ENCODE data around the gene DDX6.

Gene DDX6

DNA sequence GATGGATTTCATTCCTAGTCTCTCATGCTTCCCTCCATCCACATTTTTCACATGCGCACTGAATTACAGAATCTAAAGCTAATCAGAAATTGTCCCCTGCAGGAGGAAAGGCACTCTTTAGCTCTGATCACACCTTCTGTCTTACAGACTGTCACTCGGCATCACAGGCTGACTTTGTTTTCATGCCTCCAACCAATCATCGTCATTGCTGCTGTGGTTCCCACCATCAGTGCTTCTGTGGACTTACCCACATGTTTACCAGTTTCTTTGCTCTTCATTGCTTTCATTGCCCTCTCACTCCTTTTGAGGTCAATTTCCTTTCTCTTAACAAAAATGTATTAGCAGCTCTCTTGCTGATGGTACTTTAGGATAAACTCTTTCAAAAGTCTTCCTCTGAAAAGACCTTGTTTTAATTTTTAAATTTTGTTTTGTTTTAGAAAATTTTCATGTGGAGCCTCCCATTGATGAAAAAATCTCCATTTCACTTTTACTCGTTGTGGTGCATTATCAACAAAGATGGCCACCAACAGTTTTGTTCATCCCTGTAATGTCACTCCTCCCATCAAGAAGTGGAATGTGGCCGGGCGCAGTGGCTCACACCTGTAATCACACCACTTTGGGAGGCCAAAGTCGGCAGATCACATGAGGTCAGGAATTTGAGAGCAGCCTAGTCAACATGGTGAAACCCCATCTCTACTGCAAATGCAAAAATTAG lies 91.3 kb downstream of the DDX6 start:
- DNase-seq (ENCODE audit: low spot score): no peak

All from AG08396 (cell line).